Activated naive CD4-positive, alpha-beta T cell treated with anti-CD3 and anti-CD28 coated beads, Interleukin-2, amount 50 U/mL, for 16 hours (primary cell): ENCODE results near the gene GDPD4.
"Not testable (repeated sequence)": the region's sequence is repeated elsewhere in the genome, so short reads cannot be mapped to it uniquely, and the experiment has no call there.

Source experiments
- DNase-seq: peaks from one replicate; pipeline ENCODE4 v3.0.0-alpha.2; 2020

Gene GDPD4

GRCh38 chr11:77301510-77301909 is at the start of gene GDPD4:
TSS of gene GDPD4 (minus strand) at chr11:77301686. CDS start at chr11:77285137, 16,549 bp downstream.
- no peak for DNase-seq

- no peak for DNase-seq
Measured at GRCh38 chr11:77347948-77348347, 46.5 kb upstream of the GDPD4 start.

- no peak for DNase-seq
Measured at GRCh38 chr11:77346906-77347603, 45.6 kb upstream of the GDPD4 start.

- no peak for DNase-seq
Measured at GRCh38 chr11:77345621-77346020, 44.1 kb upstream of the GDPD4 start.

GRCh38 chr11:77340501-77340900 is 39.0 kb upstream of the GDPD4 start:
- no peak for DNase-seq

GRCh38 chr11:77332259-77332658 is 30.8 kb upstream of the GDPD4 start:
- no peak for DNase-seq

- no peak for DNase-seq
Measured at GRCh38 chr11:77325159-77325558, 23.7 kb upstream of the GDPD4 start.

- DNase-seq = no peak
Measured at GRCh38 chr11:77324508-77324907, 23.0 kb upstream of the GDPD4 start.

GRCh38 chr11:77322926-77323590 is 21.6 kb upstream of the GDPD4 start:
- DNase-seq = no peak

GRCh38 chr11:77322506-77322905 is 21.0 kb upstream of the GDPD4 start:
- DNase-seq = no peak

- no peak for DNase-seq
Measured at GRCh38 chr11:77320351-77320750, 18.9 kb upstream of the GDPD4 start.

- no peak for DNase-seq
Measured at GRCh38 chr11:77318600-77318999, 17.1 kb upstream of the GDPD4 start.

- no peak for DNase-seq
Measured at GRCh38 chr11:77316733-77317342, 15.4 kb upstream of the GDPD4 start.

GRCh38 chr11:77312107-77312506 is 10.6 kb upstream of the GDPD4 start:
- DNase-seq = no peak

- no peak for DNase-seq
Measured at GRCh38 chr11:77311701-77312100, 10.2 kb upstream of the GDPD4 start.

- DNase-seq = no peak
Measured at GRCh38 chr11:77310721-77311120, 9.2 kb upstream of the GDPD4 start.

GRCh38 chr11:77309401-77310085 is 8.1 kb upstream of the GDPD4 start:
- DNase-seq = no peak

- no peak for DNase-seq
Measured at GRCh38 chr11:77308838-77309237, 7.4 kb upstream of the GDPD4 start.

GRCh38 chr11:77303328-77303727 is 1.8 kb upstream of the GDPD4 start:
- DNase-seq = no peak

GRCh38 chr11:77302752-77303151 is 1.3 kb upstream of the GDPD4 start:
- DNase-seq = no peak

GRCh38 chr11:77300695-77301094 is 791 bp downstream of the GDPD4 start:
- no peak for DNase-seq

GRCh38 chr11:77300028-77300427 is 1.5 kb downstream of the GDPD4 start:
- DNase-seq = not testable (repeated sequence)

GRCh38 chr11:77299528-77299993 is 1.9 kb downstream of the GDPD4 start:
- DNase-seq = no peak

GRCh38 chr11:77294040-77294439 is 7.4 kb downstream of the GDPD4 start:
- DNase-seq = no peak
